Activated T-cell treated with anti-CD3 and anti-CD28 coated beads for 1 hour (primary cell): Measurements from ENCODE around the gene THAP5.

Experiments used
- DNase-seq: peaks from one replicate; pipeline ENCODE4 v3.0.0-alpha.2; 2020; ENCODE audit warnings: low read depth

The THAP5 gene

DNA sequence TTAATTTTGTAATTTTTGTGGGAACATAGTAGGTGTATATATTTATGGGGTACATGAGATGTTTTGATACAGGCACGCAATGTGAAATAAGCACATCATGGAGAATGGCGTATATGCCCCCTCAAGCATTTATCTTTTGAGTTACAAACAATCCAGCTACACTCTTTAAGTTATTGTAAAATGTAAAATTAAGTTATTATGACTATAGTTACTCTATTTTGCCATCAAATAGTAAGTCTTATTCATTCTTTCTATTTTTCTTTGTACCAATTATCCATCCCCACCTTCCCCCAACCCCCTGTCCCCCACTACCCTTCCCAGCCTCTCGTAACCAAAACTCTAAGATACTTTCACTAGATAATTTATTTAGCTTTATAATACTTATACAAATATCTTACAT is 35.8 kb downstream of the THAP5 start:
- no peak for DNase-seq

DNA sequence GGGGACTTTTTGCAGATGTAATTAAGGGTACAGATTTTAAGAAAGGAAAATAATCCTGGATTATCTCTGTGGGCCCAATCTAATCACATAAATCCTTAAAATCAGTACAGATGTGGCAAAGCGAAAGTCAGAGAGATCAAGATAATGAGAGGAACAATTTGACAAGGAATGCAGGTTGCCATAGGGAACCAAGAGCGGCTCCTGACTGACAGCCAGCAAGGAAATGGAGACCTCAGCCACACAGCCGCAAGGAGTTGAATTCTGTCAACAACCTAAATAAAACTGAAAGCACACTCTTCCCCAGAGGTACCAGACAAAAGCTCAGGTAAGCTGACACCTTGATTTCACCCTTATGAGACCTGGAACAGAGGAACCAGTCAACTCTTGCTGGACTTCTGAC is 40.2 kb downstream of the THAP5 start:
- DNase-seq = no peak

DNA sequence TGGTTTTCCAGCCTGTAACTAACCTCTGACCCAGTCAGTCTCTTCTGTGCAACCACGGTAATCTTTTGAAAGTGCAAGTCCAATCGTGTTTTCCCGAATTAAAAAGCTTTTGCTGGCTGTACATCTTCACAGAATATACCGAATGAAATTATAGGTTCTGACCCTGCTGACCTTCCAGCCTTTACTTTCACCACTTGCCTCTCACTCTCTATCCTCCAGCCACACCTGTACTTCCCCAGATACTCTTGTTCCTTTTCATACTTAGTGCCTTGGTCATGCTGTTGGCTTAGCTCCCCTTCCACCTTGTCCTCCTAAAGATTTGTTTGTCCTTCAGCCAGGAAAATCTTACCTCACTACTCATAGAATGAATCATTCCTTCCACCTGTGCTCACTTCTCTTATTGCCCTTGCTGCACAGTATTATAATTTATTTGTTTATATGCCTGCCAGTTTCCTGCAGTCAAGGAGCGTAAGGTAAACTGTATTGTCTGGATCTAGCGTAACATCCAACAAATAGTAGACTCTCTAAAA is 41.3 kb downstream of the THAP5 start:
- no peak for DNase-seq

DNA sequence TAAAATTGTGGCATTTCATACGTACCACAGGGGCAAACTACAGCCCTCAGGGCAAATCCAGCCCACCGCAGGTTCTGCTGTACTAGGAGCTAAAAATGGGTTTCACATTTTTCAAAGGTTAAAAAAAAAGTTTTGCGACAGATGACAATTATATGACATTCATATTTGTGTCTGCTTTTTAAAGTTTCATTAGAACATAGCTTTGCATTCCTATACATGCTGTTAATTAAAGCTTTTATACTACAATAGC is 42.8 kb downstream of the THAP5 start:
- no peak for DNase-seq

DNA sequence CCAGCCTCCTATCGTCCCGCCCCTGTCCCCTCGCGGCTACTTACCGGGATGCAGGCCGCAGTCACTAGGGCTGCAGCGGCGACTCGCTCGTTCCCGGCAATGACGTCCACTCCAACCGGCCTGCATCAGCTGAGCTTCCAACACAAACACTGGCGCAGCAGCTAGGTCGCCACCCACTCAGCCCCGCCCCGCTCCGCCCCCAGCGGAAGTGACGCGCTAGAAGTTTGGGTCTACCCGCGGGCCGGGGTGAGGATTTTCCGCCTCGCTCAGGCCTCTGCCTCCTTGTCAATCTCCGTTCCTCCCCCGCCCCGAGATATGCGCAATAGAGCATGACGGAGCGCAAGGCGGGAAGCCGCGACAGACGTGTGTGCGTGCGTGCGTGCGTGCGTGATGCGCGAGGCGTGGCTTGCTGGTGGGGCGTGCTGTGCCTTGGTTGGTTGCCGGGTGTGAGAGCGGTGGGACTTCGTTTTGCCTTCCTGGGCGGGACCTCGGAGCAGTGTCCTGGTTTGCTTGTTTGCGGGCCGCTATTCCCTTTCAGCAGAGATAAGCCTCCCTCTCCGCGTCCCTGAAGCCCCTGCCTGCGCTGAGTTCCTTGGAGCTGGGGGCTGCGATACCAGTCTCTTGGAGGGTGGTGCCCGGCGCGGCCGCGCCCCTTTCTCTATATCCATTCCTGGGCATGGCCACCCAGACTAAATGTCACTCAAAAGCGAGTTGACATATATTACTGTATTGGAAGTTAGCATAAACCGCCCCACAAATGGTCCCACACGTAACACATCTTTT is 43.3 kb downstream of the THAP5 start, which contains the start of gene PNPLA8:
Gene PNPLA8, minus strand, starts transcription at position 151 of the 783 bp plus-strand sequence. CDS start 10,644 bp downstream, outside the sequence.
- DNase-seq = peak; percentile 100

DNA sequence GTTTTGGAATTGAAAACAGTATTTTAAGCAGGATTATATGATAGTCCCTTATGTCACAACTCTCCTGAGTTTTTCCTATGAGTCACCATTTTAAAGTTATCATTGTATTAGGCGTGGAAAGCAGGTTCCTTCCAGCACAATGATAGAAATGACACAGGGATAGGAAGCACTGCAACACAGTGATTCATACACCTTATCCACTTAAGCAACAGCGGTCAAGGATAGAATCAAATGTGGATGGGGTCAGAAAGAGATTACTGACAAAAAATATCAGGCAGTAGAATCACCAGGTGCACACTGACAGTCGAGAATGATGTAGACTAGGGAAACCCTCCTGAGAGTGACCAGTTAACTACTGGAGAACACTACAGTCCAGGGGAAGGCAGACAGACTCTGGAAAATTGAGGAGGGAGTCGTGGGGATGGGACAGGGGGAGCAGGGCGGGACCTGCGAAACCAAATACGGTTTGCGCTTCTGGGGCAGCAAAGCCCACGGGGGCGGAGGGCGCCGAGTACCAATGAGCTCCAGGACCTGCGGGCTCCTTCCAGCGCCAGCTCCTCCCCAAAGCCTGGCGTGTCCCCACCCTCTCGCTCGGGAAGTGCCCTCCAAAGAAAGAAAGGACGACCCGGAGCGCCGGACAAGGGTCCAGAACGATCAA is 44.0 kb downstream of the THAP5 start:
- DNase-seq = no peak

DNA sequence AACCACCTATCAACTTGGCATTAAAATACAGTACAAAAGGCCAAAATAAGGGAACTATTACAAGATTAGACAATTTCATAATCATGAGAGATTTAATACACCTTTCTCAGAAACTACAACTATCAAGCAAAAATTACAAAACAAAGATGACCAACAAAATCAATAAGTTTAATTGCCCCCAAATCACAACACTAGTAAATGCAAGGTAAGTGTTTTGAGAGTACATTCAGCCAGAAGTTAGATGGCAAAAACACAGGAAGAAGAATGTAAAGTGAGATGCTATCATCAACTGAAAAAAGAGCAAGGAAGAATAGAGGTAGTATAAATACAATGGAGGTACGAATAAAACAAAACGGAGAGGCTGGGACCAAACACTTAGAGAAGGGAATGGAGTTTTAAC is 46.7 kb downstream of the THAP5 start:
- no peak for DNase-seq

DNA sequence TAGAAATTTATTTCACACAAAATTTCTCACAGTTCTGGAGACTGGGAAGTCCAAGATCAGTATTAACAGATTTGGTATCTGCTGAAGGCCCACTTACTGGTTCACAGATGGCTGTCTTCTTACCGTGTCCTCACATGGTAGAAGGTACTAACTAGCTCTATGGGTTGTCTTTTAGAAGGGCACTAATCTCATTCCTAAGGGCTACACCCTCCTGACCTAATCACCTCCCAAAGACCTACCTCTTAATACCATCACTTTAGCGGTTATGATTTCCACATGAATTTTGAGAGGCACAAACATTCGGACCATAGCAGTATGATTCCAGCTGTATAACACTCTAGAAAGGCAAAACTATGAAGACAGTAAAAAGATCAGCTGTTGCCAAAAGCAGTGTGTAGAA is 51.6 kb downstream of the THAP5 start:
- DNase-seq = no peak

DNA sequence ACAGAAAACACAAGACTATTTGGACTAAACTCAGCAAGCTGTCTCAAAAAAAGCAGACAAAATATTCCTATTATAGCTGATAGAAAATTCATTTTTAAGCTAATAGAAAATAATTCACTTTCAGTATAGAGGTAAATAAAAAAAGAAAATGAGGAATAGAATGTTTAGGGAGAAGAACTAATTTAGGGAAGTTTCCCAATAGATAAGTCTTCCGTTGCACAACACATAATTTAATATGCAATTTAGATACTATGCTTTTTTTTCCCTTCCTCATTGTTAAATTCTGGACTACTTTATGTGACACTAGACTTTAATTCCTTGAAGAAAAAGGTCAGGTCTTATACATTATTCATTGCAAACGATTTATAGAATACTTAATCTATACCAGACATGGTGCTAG is 53.9 kb downstream of the THAP5 start:
- DNase-seq = no peak

DNA sequence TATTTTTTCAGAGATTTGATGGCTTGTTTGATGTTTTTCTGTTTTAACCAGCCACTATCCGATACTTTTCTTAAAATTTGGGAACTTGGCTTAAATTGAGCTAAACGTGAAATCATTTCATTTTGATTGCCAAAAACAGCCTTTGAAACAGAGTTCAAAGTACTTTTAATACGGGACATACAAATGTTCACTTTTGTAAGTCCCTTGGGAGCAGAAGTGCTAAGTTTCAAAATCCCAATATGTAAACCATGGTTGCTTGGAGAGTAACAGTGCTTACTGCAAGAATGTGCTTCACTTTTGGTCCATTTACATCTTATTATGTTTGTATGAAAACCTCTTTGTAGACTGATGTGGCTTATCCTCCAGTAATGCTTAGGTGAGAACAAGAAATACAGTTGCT is 54.5 kb downstream of the THAP5 start:
- DNase-seq = no peak
